LNCAP (cell line): ENCODE measurements around the gene CNTN4.

Experiments
- TF ChIP-seq, protein P1 (sequence below): fragments of 450-650 bp; IDR thresholded peaks from 2 replicates; pipeline ENCODE4 v1.5.1; 2017; ENCODE audit warnings: mild to moderate bottlenecking

The CNTN4 gene

DNA sequence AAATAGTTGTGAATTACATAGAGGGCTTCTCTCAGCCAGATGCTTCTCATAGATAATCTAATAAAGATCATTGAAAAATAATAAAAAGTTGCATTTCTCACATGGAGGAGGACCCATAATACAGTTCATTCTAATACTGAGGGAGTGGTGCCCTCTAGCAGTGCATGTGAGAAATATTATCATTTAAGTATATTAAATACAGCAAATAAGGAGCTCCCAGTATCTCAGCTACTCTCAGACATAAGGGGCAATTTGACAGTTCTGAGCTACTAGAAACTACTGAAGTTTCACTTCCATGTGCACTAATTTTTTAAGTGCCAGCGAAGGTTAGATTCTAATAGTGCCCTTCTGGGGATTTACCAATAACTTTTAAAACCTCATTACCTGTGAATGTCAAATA lies 823.2 kb downstream of the CNTN4 start:
- TF ChIP-seq, protein P1, sequence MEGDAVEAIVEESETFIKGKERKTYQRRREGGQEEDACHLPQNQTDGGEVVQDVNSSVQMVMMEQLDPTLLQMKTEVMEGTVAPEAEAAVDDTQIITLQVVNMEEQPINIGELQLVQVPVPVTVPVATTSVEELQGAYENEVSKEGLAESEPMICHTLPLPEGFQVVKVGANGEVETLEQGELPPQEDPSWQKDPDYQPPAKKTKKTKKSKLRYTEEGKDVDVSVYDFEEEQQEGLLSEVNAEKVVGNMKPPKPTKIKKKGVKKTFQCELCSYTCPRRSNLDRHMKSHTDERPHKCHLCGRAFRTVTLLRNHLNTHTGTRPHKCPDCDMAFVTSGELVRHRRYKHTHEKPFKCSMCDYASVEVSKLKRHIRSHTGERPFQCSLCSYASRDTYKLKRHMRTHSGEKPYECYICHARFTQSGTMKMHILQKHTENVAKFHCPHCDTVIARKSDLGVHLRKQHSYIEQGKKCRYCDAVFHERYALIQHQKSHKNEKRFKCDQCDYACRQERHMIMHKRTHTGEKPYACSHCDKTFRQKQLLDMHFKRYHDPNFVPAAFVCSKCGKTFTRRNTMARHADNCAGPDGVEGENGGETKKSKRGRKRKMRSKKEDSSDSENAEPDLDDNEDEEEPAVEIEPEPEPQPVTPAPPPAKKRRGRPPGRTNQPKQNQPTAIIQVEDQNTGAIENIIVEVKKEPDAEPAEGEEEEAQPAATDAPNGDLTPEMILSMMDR = peak; percentile 59

DNA sequence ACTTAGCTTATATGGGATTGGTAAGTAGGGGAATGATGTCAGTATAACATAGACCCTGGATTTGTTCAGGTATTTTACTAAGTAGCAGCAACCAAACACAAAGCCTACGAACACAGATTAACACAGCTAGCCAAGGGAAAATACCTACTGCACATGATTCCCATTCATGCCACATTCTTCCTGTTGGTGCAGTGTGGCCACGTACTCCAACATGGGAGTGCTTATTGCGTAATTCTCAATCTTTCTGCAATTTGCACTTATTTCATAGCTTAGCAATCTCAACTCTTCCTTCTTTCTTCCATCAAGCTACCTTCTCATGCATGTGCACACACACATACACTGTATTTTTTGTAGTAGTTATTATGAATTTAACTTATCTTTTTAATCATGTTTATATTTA lies 824.7 kb downstream of the CNTN4 start:
- TF ChIP-seq, protein P1 = no peak

DNA sequence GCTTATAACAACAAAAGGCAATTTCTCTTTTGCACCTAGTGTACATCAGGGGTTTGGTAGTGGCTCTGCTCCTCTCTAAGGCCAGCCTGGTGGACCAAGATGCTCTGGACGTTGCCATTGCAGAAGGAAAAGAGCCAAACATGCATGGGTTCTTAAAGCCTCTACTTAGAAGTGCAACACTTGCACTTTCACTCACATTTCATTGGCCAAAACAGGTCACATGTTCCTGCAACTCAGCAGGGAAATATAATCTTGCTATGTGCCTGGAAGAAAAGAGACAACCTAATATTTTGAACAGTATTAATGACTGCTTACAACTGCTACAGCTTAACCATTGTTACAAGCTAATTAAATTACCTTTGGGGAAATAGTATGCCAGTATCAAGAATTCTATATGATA lies 828.6 kb downstream of the CNTN4 start:
- TF ChIP-seq, protein P1 = no peak

DNA sequence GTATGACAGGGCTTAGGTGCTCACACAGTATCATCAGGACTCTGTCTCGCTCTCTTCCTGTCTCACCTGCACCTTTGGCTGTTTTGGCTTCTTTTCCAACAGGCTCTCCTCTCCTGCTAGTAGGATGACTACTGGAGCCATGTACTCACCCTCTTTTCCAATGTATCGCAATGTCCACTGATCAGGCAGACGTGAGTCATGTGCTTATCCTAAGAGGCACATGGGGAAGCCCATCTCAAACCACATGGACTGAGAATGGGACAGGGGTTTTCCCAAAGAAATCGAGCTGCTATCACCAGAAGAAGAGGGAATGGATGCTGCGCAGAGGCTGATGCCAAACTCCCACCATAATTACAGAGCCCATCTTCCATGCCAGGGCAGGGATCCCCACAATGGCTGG lies 830.9 kb downstream of the CNTN4 start:
- TF ChIP-seq, protein P1 = no peak

DNA sequence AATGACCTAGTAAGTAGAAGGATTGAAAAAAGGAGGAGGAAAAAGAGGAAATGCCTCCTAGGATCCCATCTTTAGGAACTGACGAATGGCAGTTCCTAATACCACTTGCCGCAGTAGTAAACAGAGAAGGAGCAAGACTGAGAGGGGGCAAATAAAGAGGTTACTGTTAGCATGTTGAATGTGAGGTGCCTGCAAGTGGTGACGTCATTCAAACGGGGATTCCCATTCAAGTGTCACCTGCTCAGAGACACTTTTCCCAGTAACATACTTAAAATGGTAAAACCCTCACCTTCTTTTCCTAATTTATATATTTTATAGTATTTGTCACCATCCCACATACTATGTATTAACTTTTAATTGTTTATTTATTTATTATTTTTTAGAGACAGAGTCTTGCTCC lies 832.6 kb downstream of the CNTN4 start:
- TF ChIP-seq, protein P1 = no peak

DNA sequence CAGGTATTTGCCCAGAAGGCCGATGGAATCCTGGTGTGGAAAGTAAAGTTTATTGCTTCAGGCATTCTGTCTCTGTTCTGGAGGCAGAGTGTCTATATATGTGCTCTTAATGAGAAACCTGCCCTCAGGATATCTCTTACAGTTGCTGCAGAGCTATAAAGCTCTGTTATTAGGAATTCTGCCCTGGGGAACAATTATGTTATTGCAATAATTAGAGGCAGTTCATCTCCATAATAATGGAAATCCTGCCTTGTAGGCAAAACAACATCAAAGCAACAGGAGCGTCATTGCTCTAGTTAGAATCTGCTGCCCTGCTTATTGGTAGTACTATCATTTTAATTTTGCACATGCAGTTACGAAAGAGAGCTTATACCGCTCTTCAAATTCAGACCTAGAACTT lies 835.9 kb downstream of the CNTN4 start:
- TF ChIP-seq, protein P1 = no peak

DNA sequence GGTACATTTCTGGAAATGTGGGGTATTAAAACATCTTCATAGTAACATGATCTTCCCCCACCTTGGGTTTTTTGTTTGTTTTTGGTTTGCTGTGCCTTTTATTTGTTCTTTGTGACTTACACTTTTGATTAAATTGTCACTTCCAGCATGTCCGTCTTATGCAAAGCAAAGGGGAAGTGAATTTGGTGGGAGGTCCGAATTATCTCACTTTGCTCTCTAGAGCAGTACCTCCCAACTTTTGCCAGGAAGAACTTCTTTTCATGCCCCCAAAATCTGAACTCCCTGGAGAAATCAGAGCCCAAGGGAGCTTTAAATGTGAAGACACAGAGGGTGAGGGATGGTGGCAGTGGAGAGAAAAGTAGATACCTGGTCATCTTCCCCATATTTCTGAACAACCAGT lies 838.4 kb downstream of the CNTN4 start:
- TF ChIP-seq, protein P1 = no peak

DNA sequence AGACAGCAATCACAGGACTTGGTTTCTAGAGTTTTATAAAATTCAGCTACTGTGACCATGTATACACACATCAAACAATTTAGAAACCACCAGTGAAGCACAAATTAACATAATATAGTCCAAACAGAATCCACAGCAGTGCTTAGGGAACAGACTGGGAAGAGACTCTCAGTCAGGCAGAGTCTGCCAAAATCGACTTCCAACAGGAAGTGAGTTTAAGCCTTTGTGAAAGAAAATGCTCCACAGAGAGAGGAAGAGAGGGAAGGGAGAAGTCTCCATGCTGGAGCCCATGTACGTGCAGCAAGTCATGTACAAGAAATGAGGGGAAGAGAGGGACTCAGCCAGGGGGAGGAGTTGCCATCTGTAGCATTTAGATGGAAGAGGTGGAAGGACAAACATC lies 838.9 kb downstream of the CNTN4 start:
- TF ChIP-seq, protein P1 = no peak
